ENCODE measurements around the gene GH1. TPM values are rescaled to one million over a fixed set of nuclear protein-coding genes. Genes with fewer than 3 reads are reported as not detected.
"Not testable (repeated sequence)": the region's sequence is repeated elsewhere in the genome, so short reads cannot be mapped to it uniquely, and the experiment has no call there.

Gene GH1
- total RNA-seq, 1 donor from 2014 or later = not detected

GRCh38 chr17:63901971-63902370 lies 16.7 kb downstream of the GH1 start:
- intact Hi-C loops (cut with micrococcal nuclease) = not testable (repeated sequence)

DNA sequence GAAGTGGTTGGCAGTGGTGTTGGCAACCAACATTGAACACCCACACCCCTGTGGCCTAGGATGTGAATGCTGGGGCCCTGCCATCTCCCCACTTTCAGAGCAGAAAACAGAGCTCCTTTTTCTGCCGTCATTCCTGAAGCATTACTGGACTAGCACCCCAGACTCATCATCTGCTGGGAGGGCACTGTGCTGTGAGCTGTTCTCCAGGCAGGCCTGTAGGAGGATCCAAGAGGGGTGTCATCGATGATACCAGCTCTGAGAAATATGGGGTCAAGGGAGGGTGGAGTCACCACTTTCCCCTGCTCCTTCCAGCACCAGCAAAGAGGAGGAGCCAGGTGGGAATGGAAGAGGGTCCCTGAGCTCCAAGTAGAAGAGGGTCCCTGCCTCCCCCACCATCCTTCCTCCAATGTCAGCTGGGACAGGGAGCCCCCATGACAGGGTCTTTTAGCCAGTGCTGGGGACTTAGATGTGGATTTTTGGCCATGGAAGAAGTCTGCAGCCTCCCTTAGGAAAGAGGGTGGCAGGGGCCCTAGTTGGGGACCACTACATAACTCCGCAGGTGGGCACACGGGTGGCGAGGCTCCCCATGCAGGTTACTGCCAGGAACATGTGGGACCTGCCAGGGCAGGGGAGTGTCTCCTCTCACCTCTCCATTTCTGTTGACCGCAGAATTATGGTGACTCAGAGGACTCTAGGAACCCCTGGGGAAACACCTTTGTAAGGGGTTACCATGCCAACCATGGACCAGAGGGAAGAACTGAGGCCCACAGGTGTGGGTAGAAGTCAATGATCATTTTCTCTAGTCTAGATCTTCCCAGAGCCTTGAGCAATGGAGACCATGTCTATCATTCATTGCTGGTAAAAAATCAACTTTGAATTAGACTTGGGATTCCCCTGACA lies 19.5 kb downstream of the GH1 start:
- intact Hi-C loops (cut with micrococcal nuclease) = not testable (repeated sequence)

DNA sequence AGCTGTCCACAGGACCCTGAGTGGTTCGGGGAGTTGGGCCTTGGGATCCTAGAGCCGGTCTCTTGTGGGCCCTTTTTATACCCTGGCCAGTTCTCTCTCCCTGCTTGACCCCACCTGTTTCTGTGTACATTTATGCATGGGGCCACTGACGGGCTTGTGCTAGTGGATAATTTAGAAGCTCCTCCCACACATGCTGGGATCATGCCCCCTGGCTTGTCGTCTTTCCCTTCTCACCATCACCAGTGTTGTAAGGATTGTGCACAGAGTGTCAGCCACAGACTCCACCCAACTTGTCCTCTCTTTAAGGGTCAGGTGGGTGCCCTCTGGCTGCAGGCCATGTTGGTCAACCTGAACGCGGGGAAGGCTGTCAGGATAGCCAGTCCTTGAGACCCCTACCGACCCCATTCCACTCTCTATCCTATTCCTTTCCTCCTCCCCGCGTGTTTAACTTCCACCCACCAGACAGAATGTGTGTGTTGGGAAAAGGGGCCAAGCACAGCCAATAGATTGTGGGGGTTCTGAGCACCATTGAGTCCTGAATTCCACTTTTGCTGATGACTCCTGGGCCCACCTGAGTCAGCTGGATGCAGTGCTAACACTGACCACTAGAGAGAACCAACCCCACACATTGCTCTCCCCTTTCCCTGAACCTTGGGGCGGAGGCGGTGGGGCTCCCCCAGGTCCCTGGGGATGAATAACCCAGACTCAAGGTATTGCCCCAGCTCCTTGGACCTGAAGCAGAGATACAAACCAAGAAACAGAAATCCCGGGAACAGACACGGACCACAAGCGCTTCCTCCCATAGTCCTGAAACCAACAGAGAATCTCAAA lies 21.9 kb downstream of the GH1 start, which contains the start of gene CSH1:
Gene CSH1 (minus strand): TSS at position 51 of the 831 bp plus-strand sequence. CDS start 63 bp downstream, outside the sequence.
- intact Hi-C loops (cut with micrococcal nuclease) = not testable (repeated sequence)

DNA sequence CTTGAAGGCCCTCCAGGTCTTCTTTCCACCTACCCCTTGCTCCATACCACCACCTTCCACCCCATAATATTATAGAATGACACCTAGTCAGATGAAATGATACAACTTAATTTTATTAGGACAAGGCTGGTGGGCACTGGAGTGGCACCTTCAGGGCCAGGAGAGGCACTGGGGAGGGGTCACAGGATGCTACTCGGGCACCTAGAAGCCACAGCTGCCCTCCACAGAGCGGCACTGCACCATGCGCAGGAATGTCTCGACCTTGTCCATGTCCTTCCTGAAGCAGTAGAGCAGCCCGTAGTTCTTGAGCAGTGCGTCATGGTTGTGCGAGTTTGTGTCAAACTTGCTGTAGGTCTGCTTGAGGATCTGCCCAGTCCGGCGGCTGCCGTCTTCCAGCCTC lies 23.8 kb downstream of the GH1 start:
- intact Hi-C loops (cut with micrococcal nuclease) = not testable (repeated sequence)

DNA sequence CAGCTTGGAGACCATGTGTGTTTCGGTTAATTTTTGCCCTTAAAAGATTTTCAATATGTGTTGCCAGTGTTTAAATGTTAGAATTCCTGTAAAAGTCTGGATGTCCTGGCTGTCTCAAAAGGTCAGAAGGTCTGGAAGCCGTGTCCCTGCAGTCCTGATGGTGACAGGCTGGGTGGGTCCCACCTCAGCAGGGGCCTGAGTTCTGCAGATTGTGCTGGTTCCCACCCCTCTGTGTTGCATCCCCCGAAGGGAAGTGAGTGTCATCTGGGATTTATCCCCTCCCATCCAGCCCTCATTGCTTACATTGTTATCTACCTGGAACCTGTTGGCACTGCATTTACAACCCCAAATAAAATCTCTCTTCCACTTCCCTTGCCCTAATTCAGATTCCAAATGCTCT lies 24.6 kb downstream of the GH1 start:
- intact Hi-C loops (cut with micrococcal nuclease) = not testable (repeated sequence)

DNA sequence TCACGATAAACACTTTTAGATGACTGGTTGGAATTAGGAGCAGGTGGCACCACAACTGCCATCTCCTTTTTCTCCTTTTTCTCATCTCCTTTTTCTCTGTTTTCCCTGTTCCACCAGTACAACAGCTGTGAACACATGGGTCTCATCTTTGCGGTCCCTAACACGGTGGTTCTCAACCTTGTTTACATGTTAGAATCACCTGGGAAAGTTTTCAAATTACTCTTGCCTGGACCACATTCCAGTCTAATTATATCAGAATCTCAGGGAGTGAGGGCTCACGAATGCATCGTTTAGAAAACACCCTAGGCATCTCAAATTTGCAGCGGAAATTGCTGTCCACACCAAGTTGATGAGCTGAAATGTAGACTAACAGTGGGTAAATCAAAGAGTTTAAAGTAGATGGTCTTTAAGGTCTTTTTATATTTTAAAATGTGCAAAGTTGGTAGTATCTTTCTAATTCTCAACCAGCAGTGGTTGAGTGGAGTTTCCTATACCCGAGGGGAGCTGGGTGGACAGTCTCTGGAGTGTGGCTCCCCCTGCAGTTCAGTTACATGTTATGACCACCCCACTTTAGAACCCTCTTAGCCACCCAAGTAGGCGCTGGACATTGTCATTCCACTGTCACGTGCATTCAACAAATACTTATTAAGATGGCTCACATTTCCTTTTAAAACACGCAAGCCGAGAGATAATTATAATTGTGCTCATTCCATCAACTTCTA lies 26.2 kb downstream of the GH1 start:
- intact Hi-C loops (cut with micrococcal nuclease) = not testable (repeated sequence)

- intact Hi-C loops (cut with micrococcal nuclease) = not testable (repeated sequence)
Measured at GRCh38 chr17:63889026-63889848, 29.4 kb downstream of the GH1 start.

GRCh38 chr17:63885119-63885518 lies 33.5 kb downstream of the GH1 start:
- intact Hi-C loops (cut with micrococcal nuclease) = not testable (repeated sequence)

GRCh38 chr17:63882626-63883126 lies 36.0 kb downstream of the GH1 start:
- intact Hi-C loops (cut with micrococcal nuclease) = not testable (repeated sequence)

DNA sequence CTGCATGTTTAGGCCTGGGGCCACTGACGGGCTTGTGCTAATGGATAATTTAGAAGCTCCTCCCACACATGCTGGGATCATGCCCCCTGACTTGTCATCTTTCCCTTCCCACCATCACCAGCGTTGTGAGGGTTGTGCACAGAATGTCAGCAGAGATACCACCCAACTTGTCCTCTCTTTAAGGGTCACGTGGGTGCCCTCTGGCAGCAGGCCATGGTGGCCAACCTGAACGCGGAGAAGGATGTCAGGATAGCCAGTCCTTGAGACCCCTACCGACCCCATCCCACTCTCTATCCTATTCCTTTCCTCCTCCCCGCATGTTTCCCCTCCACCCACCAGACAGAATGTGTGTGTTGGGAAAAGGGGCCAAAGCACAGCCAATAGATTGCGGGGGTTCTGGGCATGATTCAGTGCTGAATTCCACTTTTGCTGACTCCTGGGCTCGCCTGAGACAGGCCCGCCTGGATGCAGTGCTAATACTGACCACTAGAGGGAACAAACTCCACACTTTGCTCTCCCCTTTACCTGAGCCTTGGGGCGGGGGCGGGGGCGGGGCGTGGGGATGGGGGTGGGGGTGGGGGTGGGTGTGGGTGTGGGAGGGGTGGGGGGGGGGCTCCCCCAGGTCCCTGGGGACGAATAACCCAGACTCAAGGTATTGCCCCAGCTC lies 36.6 kb downstream of the GH1 start, which contains the start of gene GH2:
Gene GH2 (minus strand): TSS at position 10 of the 667 bp plus-strand sequence. CDS start 143 bp downstream, outside the sequence.
- intact Hi-C loops (cut with micrococcal nuclease) = no loop called here

DNA sequence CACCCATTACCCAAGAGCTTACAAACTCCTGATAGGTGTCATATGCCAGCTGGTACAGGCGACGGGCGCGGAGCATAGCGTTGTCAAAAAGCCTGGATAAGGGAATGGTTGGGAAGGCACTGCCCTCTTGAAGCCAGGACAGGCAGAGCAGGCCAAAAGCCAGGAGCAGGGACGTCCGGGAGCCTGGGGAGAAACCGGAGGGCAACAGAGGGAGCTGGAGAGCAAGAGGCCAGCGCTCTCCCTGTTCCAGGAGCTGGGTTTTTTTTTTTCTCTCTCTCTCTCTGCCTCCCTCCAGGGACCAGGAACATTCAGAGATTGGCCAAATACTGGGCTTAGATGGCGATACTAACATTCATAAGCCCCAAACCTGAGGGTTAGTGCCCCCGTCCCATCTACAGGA lies 37.3 kb downstream of the GH1 start:
- intact Hi-C loops (cut with micrococcal nuclease) = not testable (repeated sequence)

DNA sequence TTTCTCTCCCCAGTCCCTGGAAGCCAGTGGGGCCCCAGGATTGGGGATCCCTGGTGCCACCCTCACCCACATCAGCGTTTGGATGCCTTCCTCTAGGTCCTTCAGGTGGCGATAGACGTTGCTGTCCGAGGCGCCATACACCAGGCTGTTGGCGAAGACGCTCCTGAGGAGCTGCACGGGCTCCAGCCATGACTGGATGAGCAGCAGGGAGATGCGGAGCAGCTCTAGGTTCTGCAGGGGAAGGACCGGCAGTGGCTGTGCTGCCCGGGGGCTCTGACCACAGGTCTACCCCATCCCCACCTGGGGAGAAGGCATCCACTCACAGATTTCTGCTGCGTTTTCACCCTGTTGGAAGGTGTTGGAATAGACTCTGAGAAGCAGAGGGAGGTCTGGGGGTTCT lies 37.9 kb downstream of the GH1 start:
- intact Hi-C loops (cut with micrococcal nuclease) = no loop called here

- intact Hi-C loops (cut with micrococcal nuclease) = not testable (repeated sequence)
Measured at GRCh38 chr17:63878413-63878812, 40.2 kb downstream of the GH1 start.

DNA sequence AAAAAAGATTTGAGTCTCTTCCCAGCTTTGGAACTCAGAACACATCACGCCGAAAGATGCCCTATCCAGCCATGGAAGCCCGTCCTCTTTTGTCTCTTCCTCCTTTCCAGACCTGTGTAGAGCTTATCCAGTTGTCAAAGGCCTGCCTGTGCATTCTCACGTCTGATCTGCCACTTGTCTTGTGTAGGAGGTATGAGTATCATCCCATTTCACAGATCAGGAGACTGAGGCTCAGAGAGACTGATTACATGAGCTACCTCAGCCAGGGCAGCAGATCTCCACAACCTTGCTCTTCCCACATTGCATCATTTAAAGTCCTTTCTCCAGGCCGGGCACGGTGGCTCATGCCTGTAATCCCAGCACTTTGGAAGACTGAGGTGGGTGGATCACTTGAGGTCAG lies 43.9 kb downstream of the GH1 start:
- intact Hi-C loops (cut with micrococcal nuclease) = not testable (repeated sequence)

GRCh38 chr17:63874061-63874626 lies 44.5 kb downstream of the GH1 start:
- intact Hi-C loops (cut with micrococcal nuclease) = not testable (repeated sequence)

- intact Hi-C loops (cut with micrococcal nuclease) = not testable (repeated sequence)
Measured at GRCh38 chr17:63873577-63873976, 45.1 kb downstream of the GH1 start, which contains the start of gene CSH2. Gene CSH2 (minus strand): TSS chr17:63873677. CDS start chr17:63873614, 63 bp downstream.

DNA sequence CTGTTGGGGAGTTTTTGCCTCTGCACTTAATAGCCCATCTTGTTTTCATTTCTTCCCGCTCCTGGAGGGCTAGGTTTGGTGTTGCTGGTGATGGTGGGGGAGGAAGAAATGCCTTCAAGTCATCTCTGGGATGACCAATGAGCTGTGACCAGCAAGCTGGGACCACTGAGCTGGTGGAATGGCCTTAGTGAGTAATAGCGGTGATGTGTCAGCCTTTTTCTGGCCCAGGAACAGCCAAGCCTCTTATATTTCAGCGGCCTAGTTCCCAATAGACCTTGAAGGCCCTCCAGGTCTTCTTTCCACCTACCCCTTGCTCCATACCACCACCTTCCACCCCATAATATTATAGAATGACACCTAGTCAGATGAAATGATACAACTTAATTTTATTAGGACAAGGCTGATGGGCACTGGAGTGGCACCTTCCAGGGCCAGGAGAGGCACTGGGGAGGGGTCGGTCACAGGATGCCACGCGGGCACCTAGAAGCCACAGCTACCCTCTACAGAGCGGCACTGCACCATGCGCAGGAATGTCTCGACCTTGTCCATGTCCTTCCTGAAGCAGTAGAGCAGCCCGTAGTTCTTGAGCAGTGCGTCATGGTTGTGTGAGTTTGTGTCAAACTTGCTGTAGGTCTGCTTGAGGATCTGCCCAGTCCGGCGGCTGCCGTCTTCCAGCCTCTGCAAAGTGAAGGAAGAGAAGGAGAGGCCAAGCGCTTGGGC lies 46.8 kb downstream of the GH1 start:
- intact Hi-C loops (cut with micrococcal nuclease) = not testable (repeated sequence)

- intact Hi-C loops (cut with micrococcal nuclease) = not testable (repeated sequence)
Measured at GRCh38 chr17:63870292-63870665, 48.4 kb downstream of the GH1 start.

All from T-helper 2 cell treated with Interferon-gamma antibody and Interleukin-4, amounts not matched to agents 100 ng/mL and 5 ng/mL, for 36 hours (primary cell).